ENCODE measurements around the gene CS.
A peak's percentile ranks its signal among the peaks of the same experiment; 100 is the strongest.
"Not testable (repeated sequence)": the region's sequence is repeated elsewhere in the genome, so short reads cannot be mapped to it uniquely, and the experiment has no call there.

Gene CS

DNA sequence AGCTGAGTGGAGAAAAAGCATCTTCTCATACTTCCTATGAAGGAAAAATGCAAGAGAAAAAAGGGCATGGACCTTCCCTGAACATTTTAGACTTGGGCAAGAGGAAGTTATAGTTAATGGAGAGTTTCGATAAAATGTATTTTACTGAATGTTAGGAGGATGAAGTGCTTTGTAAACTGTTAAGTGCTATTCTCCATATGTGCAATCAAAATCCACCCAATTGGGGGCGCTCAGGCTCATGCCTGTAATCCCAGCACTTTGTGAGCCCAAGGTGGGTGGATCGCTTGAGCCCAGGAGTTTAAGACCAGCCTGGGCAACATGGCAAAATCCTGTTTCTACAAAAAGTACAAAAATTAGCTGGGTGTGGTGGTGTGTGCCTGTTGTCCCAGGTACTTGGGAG lies 17.5 kb upstream of the CS start:
- DNase-seq: no peak

DNA sequence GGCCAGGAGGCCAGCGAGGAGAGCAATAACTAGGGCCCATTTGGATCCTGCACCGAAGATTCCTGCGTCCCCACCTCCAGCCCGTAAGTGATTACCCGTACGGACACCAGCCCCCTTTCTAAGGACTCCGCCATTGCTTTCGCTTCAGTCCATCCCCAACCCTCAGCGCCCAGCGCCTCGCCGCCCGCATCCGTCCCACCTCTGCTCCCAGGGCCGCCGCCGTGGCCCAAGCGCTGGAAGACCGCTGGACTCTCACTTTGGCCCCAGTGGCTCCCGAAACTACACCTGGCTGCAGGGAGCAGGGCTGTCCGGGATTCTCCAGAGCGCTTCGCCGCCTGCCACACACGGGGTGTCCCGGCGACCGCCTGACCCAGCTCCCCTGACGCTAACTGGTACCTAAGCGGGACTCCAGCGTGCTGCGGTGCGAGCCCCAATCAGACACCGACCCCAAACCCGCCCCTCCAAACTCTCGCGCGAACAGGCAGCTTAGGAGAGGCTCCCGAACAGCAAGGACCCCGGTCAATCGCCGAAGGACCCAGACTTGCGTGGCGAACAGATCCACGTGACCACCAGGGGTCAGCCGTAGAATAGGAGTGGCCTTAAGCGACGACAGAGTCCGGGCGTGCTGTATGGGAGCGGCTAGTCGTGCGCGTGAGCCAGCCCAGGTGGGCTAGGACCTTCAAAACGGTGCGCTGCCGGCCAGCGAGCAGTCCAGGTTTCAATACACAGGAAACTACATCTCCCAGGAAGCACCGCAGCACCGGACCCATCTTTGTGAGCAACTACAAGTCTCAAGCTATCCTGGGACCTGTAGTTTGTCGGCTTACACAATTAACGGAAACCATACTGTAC lies 15.7 kb upstream of the CS start, which contains the start of gene CNPY2:
CNPY2 (minus strand) TSS at position 367 of the 852 bp plus-strand sequence. CDS start 771 bp downstream, outside the sequence.
- peak; percentile 99 for DNase-seq

DNA sequence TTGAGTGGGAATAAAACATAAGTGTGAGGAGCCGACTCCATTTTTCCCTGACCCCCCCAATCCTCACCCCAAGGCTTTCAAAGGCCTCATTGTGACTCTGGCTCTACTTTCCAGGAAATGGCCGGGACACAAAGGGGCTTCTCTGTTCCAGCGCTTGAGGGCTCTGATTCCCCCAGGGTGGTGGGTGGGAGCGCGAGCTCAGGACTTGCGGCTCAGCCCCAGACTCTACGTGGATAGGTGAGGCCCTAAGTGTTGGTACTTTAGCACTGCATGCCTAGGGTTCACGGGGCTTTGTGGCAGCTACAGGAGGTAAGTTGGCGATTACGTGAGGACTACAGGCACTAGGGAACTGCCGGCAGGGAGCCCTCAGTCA lies 15.1 kb upstream of the CS start:
- DNase-seq: no peak

DNA sequence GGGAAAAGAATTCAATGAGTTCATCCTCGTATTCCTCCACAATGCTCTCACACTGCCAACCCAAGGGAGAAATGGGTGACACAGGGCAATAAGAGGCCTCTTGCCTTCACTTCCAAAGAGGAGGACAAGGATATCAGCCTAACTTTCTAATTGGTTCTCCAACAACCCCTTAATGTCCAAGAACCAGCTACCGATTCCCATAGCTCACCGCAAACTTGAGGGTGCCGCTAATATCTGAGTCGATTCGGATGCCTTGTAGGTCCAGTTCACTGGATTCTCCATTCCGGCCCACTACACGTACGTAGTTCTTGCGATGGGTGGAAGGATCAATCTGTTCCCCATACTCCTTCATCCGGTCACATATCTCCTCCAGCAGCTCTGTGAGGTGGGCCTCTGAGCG lies 10.9 kb upstream of the CS start:
- no peak for DNase-seq

DNA sequence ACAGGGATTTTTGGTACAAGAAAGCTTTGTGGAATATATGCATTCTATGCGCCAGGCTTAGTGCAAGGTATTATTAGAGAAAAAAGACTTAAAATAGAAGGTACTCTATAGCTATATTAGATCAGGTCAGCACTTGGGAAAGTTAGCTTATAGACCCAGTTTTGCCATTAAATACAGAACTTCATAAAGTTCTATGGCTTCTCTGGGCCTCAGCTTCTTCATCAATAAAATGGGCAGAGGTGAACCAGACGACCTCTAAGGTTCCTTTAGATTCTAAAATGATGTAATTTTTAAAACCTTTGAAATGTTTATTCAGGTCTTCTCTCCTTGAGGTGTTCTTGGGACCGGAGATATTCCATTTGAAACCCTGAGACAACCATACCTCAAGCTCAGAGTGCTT lies 8.6 kb upstream of the CS start:
- DNase-seq: no peak

DNA sequence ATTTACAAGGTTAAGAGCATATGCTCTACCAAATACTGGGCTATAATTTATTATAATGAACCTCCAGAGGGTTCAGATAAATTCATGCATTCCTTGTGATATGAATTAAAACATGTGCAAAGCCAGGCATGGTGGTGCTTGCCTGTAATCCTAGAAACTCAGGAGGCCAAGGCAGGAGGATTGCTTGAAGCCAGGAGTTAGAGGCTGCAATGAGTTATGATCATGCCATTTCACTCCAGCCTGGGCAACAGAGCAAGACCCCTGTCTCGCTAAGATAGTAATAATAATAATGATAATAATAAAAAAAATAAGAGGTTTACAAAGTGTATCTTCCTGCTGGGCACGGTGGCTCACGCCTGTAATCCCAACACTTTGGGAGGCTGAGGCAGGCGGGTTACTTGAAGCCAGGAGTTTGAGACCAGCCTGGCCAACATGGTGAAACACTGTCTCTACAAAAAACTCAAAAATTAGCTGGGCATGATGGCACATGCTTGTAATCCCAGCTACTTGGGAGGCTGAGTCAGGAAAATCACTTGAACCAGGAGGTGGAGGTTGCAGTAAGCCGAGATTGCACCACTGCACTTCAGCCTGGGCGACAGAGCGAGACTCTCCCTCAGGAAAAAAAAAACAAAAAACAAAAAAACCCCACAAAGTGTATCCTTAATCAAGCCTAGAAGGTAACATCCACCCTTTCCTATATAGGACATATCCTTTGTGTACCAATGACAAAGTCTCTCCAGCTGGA lies 7.3 kb upstream of the CS start:
- DNase-seq: no peak

DNA sequence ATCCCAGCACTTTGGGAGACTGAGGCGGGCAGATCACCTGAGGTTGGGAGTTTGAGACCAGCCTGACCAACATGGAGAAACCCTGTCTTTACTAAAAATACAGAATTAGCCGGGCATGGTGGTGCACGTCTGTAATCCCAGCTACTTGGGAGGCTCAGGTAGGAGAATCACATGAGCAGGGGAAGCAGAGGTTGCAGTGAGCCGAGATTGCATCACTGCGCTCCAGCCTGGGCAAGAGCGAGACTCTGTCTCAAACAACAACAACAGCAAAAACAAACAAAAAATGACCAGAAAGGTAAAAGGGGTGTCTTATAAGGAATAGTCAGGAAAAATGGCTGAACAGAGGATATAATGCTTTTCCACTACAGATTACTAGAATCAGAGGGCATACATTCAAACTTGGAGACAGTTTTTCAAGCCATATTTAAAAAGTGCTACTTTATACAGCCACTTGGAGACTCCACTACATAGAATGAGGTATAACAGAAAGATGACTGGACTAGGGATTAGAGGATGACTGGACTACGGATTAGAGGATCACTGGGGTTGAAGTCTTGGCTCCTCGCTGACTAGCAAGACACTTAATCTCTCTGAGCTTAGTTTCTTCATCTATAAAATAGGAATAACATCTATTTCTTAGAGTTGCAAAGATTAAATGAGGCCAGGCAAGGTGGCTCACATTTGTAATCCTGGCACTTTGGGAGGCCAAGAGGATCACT lies 4.9 kb upstream of the CS start:
- no peak for DNase-seq

DNA sequence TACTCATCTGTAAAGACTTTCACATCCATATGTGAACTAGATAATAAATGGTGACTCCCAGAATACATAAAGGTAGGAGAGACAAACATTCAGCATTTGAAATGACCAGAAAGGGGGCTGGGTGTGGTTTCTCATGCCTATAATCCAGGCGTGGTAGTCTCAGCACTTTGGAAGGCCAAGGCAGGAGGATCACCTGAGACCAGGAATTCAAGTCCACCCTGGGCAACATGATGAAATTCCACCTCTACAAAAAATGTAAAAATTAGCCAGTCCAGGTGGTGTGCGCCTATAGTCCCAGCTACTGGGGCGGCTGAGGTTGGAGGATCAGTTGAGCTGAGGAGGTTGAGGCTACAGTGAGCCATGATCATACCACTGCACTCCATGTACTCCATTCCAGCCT lies 4.1 kb upstream of the CS start:
- DNase-seq: no peak

DNA sequence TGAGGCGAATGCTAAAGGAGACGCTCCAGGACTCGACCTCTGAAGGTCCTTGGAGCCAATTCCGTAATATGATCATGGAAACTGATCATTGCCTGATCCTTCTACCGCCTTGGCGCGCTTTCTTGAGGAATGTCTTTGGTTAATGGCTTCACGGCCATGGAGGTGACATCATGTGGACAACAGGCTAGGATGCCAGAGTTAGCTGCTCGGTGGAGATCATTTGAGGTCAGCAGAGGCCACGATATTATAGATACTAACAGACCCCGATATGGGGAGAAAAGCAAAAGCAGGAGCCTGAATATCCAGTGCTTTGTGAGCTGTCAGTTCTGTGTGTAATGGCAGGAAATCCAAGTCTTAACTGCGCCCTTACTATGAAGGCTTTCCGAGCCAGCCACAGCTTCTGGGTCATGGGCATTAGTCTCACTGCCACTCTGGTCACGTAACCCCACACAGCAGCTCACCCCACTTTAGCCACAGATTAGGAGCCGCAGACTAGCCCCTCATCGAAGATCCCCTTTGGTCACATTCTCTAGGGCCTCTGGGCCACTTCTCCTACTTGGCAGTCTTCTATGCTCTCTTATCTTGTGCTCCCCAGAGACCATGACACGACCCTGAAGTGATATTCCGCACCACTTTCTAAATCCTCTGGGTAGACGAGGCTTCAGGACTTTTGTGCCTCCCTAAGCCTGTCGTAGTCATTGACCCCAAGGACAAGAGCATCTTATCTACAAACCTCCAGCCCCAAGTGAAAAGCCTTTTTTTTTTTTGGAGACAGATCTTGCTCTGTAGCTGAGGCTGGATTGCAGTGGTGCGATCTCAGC lies 724 bp upstream of the CS start:
- no peak for DNase-seq

DNA sequence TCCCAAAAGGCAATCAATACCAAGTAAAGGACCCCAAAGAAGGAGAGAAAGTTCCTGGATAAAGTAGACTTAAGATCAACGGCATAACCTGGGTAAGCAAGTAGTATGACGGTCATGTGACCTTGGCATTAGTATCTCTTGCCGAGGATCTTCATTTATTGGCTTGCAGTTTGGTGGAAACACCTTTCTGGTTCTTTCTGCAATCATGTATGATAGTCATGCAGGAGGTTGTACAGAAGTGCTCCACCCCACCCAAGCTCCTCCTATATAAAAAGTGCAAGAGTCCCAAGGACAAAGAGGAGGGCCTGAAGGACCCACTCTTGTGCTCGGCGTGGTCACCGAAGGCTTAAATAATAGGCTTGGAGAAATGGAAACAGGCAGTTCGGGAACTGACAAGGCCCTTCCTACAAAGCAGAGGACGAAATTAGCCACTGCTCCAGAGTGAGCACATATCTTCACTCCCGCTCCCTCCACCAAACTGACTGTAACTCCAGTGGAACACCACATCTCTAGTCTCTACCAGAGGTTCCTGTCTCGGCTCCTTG lies 750 bp downstream of the CS start:
- DNase-seq: no peak

DNA sequence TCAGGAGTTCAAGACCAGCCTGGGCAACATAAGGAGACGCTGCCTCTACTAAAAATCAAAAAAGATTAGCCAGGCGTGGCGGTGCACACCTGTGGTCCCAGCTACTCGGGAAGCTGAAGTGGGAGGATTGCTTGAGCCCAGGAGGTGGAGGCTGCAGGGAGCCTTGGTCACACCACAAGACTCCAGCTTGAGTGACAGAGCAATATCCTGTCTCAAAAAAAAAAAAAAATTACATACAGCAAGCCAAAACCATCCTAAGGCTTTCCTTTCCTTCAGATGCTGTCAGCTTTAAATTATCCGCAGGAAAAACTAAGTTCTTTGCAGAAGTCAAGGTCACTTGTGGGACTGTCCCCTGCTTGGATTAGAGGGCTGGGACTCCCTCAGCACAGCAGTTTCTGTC lies 1.3 kb downstream of the CS start:
- DNase-seq: no peak

DNA sequence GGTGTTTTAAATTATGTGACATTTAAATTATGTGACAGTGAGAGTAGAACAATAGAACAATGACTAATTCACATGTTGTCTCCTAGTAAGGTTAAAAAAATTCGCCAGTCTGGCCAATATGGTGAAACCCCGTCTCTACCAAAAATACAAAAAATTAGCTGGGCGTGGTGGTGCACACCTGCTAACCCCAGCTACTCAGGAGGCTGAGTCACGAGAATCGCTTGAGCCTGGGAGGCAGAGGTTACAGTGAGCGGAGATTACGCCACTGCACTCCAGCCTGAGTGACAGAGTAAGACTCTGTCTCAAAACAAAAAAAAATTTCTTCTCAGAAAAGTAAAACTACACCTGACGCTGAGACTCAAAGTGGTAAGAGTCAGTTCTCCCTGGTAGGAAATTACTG lies 2.7 kb downstream of the CS start:
- DNase-seq: no peak

DNA sequence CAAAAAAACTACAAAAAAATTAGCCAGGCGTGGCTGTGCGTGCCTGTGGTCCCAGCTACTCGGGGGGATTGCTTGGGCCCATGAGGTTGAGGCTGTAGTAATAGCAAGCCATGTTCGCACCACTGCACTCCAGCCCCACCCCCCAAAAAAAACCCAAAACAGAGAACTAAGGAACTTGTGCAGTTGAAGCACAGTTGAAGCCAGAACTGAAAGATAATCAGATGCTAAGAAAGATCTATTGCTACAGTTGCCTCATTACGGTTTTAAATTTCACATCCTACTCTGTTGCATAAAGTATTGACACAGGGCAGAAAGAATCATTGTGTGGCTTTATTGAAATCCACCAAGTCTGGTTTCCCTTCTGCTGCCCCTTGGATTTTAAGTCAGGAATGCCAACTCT lies 3.8 kb downstream of the CS start:
- DNase-seq: no peak

DNA sequence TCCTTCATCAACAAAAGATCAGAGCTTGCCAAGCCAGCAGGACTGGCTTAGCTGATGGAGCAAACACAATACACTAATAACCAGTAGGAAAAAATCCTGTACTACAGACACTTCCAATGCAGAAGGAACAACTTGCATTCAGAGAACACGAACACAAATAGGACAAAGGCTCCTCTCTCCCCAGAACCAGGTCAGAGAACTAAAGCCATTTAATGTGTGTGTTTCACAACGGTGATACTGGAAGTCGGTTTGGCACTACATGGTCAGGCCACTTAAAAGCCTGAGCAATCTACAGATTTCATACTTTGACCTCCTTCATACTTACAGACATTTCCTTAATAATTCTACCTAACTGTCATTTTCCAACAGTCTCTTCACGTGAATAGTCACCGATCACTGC lies 6.3 kb downstream of the CS start:
- DNase-seq: no peak

DNA sequence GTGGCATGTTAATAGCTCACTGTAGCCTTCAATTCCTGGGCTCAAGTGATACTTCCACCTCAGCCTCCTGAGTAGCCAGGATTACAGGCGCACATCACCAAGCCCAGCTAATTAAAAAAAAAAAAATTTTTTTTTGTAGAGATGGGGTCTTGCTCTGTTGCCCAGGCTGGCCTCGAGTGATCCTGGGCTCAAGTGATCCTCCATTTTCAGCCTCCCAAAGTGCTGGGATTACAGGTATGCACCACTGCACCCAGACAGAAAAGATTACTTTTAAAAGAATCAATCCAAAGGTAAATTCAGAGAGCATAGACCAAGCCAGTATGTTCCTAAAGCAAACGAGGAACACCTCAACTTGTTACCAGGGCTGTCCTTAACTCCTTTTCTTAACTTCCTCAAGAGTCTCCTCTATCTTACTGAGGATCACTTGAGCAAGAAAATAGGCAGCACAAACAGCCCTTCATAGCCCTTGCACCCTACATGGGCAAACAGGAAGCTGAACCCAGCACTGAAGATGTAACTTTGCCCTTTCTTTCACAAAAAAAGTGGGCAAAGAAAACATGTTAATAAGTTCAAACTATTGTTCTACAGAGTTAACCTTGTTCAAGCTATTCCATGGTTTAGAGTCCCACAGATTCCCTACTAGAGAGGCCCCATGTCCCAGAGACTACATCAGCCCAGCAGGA lies 11.3 kb downstream of the CS start:
- DNase-seq: no peak

DNA sequence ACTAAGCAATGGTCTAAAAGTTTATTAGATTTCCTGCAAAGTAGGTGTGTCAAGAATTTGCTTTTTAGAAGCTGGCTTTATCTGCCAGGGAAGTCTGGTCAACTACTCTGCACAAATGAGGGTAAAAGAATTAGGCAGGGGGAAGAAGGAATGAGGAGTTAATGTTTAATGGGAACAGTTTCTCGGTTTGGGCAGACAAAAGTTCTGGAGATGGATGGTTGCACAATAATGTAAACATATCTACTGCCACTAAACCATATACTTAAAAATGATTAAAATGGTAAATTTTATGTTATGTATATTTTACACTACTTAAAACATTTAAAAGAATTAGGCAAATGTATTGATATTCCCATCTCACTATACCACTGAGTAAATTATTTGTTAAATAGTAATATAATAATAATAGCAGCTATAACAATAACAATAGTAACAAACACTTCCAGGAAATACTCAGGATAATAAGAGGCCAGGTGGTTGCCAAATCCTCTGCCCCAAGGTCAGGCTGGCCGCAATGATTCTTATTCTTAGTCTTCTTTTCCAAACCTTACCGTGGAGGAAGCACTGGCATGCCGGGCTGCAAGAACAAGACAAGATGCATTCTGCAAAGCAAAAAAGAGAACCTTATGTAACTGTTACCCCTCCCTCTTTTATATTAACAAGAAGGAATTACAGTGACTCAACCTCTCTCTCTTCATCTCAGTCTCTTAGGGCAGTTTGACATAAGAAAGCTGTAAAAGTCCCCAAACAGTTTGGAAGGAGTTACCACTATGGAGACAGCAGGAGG lies 13.9 kb downstream of the CS start:
- no peak for DNase-seq

DNA sequence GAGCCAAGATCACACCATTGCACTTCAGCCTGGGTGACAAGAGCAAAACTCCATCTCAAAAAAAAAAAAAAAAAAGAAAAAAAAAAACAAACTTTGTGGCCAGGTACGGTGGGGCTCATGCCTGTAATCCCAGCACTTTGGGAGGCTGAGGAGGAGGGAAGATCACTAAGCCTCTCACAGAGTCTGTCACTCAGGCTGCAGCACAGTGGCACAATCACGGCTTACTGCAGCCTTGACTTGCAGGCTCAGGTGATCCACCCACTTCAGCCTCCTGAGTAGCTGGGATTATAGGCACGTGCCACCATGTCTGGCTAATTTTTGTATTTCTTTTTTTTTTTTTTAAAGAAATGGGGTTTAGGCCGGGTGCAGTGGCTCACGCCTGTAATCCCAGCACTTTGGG lies 15.9 kb downstream of the CS start:
- not testable (repeated sequence) for DNase-seq

DNA sequence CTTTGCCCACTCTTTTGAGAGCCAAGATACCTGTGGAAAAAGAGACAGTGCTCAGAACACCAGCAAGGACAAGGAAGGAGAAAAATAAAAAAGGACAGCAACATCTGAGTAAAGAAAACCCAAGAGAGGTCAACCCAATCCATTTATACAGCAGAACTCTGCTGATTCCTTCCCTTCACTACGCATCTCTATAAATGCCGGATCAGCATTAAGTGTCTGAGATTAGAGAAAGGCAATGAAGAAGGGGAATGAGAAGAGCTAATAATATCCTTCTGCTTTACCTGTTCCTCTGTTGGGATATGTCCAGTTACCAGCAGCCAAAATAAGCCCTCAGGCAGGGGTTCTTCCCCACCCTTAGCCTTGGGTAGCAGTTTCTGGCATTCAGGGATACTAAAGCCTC lies 17.6 kb downstream of the CS start:
- DNase-seq: no peak

DNA sequence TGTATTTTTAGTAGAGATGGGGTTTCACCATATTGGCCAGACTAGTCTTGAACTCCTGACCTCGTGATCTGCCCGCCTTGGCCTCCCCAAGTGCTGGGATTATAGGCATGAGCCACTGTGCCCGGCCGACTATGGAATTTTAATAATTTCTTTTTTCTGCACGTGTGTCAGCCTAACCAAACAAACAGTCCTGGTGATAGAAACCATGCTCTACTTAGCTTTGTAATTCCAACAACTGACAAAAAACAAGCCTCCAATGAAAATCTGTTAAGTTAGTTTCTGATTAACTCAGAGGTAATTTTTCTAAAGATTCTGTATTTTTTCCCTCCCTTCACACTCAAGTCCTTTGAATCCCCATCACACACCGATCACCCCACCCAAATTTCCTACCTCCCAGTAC lies 18.1 kb downstream of the CS start:
- DNase-seq: no peak

DNA sequence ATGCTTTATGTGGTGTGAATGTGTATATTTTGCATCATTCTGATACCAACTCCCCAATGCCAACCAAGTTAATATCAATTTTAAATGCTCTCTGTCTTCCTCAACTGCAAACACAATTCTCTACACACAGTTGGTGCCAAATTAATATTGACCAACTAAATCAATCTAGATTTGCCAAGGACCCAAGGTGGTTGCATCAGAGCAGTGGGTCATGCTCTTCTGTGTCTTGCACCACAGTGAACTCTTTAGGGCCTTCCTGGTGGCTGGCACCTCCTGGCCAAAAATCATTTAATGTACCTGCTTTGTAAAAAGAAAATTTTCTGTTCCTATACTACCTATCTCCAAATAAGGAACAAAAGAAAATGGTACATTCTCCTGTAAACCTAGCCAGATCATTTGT lies 19.3 kb downstream of the CS start:
- DNase-seq: no peak

DNA sequence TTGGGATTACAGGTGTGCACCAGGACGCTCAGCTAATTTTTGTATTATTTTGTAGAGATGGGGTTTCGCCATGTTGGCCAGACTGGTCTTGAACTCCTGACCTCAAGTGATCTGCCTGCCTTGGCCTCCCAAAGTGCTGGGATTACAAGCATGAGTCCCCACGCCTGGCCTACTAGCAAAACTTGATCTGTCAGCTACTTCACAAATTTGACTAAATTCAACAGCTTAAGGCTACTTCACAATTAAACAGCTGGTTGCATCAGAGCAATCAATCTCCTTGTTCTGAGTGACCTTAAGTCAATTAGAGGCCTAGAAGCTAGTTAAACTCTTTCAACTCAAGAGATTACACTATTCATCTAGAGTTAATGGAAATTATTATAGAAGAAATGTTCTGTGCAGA lies 21.2 kb downstream of the CS start:
- no peak for DNase-seq
